ENCODE results near the gene RFX2. TPM values are rescaled to one million over a fixed set of nuclear protein-coding genes. Genes with fewer than 3 reads are reported as not detected.

Gene RFX2
- total RNA-seq, 1 donor from 2014 or later = 6.5 TPM

- no peak for DNase-seq (ENCODE audit: low read depth)
- Histone ChIP-seq H3K4me3 (ENCODE audit: low read depth, low read length) (no peak overlapping the region), H3K36me3 (ENCODE audit: control insufficient read depth, insufficient read depth, low read length) (no peaks in the 10 kb centered on the region), H3K27me3 (ENCODE audit: control insufficient read depth, insufficient read depth, low read length) (no peaks in the 10 kb centered on the region)
- no peak for TF ChIP-seq CTCF (IDR thresholded peaks at IDR 0.05; ENCODE audit: insufficient read depth, low read length, poor library complexity, severe bottlenecking)
Observed at GRCh38 chr19:6088602-6089049, 21.7 kb downstream of the RFX2 start.

- Histone ChIP-seq H3K4me3 (ENCODE audit: low read depth, low read length) (no peak overlapping the region), H3K36me3 (ENCODE audit: control insufficient read depth, insufficient read depth, low read length) (no peaks in the 10 kb centered on the region), H3K27me3 (ENCODE audit: control insufficient read depth, insufficient read depth, low read length) (no peaks in the 10 kb centered on the region)
- TF ChIP-seq CTCF (IDR thresholded peaks at IDR 0.05; ENCODE audit: insufficient read depth, low read length, poor library complexity, severe bottlenecking) = no peak
- DNase-seq (ENCODE audit: low read depth) = no peak
Observed at GRCh38 chr19:6087074-6087571, 23.2 kb downstream of the RFX2 start.

GRCh38 chr19:6086068-6086788, 24.1 kb downstream of the RFX2 start:
- H3K36me3 ChIP-seq (ENCODE audit: control insufficient read depth, insufficient read depth, low read length) = no peaks in the 10 kb centered on the region
- no peak for TF ChIP-seq CTCF (IDR thresholded peaks at IDR 0.05; ENCODE audit: insufficient read depth, low read length, poor library complexity, severe bottlenecking)
- no peaks in the 10 kb centered on the region for H3K27me3 ChIP-seq (ENCODE audit: control insufficient read depth, insufficient read depth, low read length)
- DNase-seq (ENCODE audit: low read depth) = no peak
- no peak overlapping the region for H3K4me3 ChIP-seq (ENCODE audit: low read depth, low read length)

- Histone ChIP-seq H3K36me3 (ENCODE audit: control insufficient read depth, insufficient read depth, low read length) (no peaks in the 10 kb centered on the region), H3K4me3 (ENCODE audit: low read depth, low read length) (no peak overlapping the region), H3K27me3 (ENCODE audit: control insufficient read depth, insufficient read depth, low read length) (no peaks in the 10 kb centered on the region)
- no peak for DNase-seq (ENCODE audit: low read depth)
- TF ChIP-seq CTCF (IDR thresholded peaks at IDR 0.05; ENCODE audit: insufficient read depth, low read length, poor library complexity, severe bottlenecking) = no peak
Observed at GRCh38 chr19:6084821-6085220, 25.5 kb downstream of the RFX2 start.

GRCh38 chr19:6079107-6079506, 31.2 kb downstream of the RFX2 start:
- no peaks in the 10 kb centered on the region for H3K27me3 ChIP-seq (ENCODE audit: control insufficient read depth, insufficient read depth, low read length)
- H3K36me3 ChIP-seq (ENCODE audit: control insufficient read depth, insufficient read depth, low read length) = no peaks in the 10 kb centered on the region
- TF ChIP-seq CTCF (IDR thresholded peaks at IDR 0.05; ENCODE audit: insufficient read depth, low read length, poor library complexity, severe bottlenecking) = no peak
- no peak for DNase-seq (ENCODE audit: low read depth)
- no peak overlapping the region for H3K4me3 ChIP-seq (ENCODE audit: low read depth, low read length)

GRCh38 chr19:6078068-6078467, 32.2 kb downstream of the RFX2 start:
- no peak for DNase-seq (ENCODE audit: low read depth)
- Histone ChIP-seq H3K27me3 (ENCODE audit: control insufficient read depth, insufficient read depth, low read length) (no peaks in the 10 kb centered on the region), H3K36me3 (ENCODE audit: control insufficient read depth, insufficient read depth, low read length) (no peaks in the 10 kb centered on the region), H3K4me3 (ENCODE audit: low read depth, low read length) (no peak overlapping the region)
- no peak for TF ChIP-seq CTCF (IDR thresholded peaks at IDR 0.05; ENCODE audit: insufficient read depth, low read length, poor library complexity, severe bottlenecking)

Data from kidney epithelial cell (primary cell).